PFSK-1 (cell line): Measurements from ENCODE around the gene ERCC2.
A peak's percentile ranks its signal among the peaks of the same experiment; 100 is the strongest.

ENCODE experiments used
- FOXP2 ChIP-seq: optimal IDR thresholded peaks from 2 replicates; pipeline ENCODE3; 2011; ENCODE audit warnings: borderline replicate concordance, control low read depth, inconsistent platforms; ENCODE audit not compliant: insufficient read depth; ENCODE audit errors: extremely low read length, extremely low read depth
- POLR2AphosphoS5 ChIP-seq: IDR thresholded peaks from 2 replicates; pipeline ENCODE4 v1.6.1; 2012; ENCODE audit warnings: low read depth, mild to moderate bottlenecking, control low read depth, low read length, moderate library complexity
- SIN3A ChIP-seq: IDR thresholded peaks from 2 replicates; pipeline ENCODE4 v1.6.1; 2012; ENCODE audit warnings: mild to moderate bottlenecking, low read length, moderate library complexity, borderline replicate concordance; ENCODE audit not compliant: insufficient read depth
- TAF1 ChIP-seq: IDR thresholded peaks from 2 replicates; pipeline ENCODE4 v1.6.1; 2012; ENCODE audit warnings: low read length, control low read depth, borderline replicate concordance; ENCODE audit not compliant: insufficient read depth
- TF ChIP-seq, protein P1 (sequence below), 2 experiments: IDR thresholded peaks; 2 replicates each; pipeline versions ENCODE4 v1.6.1 to v1.8.0; 2011 to 2012; ENCODE audit warnings: low read depth in 2 of 2, low read length in 2 of 2, control low read depth in 1 of 2, inconsistent platforms in 1 of 2, mild to moderate bottlenecking in 1 of 2, moderate library complexity in 1 of 2; ENCODE audit not compliant: insufficient read depth in 1 of 2

The ERCC2 gene

DNA sequence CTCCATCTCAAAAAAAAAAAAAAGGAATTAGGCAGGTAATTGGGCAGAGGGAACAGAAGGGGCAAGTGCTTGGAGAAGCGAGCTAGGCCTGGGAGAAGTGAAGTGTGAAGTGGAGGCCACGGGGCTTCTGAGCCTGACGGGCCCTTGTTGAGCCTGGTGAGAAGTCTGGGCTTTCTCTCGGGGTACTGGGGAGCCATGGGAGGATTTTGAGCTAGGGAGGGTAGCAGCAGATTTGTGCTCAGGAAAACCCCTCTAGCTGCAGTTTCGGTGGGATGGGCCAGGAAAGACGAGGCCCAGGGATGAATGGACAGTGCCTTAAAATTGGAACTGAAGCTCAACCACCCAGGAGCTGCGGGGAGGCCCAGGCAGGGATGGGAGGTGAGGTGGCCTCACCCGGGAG lies 44.1 kb upstream of the ERCC2 start:
- TF ChIP-seq SIN3A, result no peak
- no peak for TF ChIP-seq TAF1
- TF ChIP-seq POLR2AphosphoS5, result no peak
- no peak for TF ChIP-seq FOXP2
- TF ChIP-seq, protein P1, sequence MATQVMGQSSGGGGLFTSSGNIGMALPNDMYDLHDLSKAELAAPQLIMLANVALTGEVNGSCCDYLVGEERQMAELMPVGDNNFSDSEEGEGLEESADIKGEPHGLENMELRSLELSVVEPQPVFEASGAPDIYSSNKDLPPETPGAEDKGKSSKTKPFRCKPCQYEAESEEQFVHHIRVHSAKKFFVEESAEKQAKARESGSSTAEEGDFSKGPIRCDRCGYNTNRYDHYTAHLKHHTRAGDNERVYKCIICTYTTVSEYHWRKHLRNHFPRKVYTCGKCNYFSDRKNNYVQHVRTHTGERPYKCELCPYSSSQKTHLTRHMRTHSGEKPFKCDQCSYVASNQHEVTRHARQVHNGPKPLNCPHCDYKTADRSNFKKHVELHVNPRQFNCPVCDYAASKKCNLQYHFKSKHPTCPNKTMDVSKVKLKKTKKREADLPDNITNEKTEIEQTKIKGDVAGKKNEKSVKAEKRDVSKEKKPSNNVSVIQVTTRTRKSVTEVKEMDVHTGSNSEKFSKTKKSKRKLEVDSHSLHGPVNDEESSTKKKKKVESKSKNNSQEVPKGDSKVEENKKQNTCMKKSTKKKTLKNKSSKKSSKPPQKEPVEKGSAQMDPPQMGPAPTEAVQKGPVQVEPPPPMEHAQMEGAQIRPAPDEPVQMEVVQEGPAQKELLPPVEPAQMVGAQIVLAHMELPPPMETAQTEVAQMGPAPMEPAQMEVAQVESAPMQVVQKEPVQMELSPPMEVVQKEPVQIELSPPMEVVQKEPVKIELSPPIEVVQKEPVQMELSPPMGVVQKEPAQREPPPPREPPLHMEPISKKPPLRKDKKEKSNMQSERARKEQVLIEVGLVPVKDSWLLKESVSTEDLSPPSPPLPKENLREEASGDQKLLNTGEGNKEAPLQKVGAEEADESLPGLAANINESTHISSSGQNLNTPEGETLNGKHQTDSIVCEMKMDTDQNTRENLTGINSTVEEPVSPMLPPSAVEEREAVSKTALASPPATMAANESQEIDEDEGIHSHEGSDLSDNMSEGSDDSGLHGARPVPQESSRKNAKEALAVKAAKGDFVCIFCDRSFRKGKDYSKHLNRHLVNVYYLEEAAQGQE (IDR thresholded peaks at IDR 0.05; ENCODE audit: insufficient read depth in 1 of 2, low read depth in 2 of 2, low read length in 2 of 2), result no peak

DNA sequence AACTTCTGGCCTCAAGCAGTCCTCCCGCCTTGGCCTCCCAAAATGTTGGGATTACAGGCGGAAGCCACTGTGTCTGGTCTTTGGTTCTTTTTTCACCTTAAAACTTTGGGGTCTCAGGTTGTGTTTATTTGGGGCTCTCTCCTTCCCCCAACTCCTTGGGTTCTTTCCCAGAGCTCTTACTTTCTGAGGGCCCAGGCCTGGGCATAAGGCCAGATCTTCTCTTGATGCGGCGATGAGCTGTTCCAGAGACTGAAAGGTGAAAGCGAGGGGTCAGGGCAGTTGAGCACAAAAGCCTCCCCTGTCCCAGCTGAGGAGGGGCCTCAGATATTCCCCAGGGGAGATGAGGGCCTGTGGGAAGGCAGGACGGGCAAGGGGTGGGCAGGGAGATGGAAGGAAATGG lies 43.1 kb upstream of the ERCC2 start:
- TF ChIP-seq FOXP2 (no peak), POLR2AphosphoS5 (no peak), TAF1 (no peak), SIN3A (no peak)
- TF ChIP-seq, protein P1 (IDR thresholded peaks at IDR 0.05; ENCODE audit: insufficient read depth in 1 of 2, low read depth in 2 of 2, low read length in 2 of 2), result no peak

DNA sequence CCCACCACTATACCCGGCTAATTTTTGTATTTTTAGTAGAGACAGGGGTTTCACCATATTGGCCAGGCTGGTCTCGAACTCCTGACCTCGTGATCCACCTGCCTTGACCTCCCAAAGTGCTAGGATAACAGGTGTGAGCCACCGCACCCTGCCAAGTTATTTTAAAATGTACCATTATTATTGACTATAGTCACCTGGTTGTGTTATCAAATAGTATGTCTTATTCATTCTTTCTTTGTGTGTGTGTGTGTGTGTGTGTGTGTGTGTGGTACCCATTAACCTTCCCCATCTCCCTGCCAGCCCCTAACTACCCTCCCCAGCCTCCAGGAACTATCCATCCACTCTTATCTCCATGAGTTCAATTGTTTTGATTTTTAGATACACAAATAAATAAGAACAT lies 40.0 kb upstream of the ERCC2 start:
- TF ChIP-seq POLR2AphosphoS5, result 0 out of 2 replicates have a peak, but pooled peaks have one; percentile 6

DNA sequence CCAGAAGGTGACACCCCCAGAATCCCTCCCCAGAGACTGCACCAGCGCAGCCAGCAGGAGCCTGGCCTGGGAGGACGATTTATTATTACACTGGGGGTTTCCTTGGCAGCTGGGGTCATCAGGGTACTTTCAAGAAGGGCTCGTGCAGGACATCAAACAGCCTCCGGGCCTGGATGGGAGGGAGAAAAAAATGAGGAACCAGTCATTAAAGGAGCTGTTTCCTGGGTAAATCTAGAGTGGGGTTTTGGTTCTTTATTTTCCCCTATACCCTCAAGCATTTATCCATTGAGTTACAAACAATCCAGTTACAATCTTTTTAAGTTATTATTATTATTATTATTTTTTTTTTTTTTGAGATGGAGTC lies 39.2 kb upstream of the ERCC2 start:
- TF ChIP-seq SIN3A (no peak), TAF1 (no peak), FOXP2 (no peak), POLR2AphosphoS5 (no peak; the same call in 1 of the 2 replicates)
- TF ChIP-seq, protein P1 (IDR thresholded peaks at IDR 0.05; ENCODE audit: insufficient read depth in 1 of 2, low read depth in 2 of 2, low read length in 2 of 2), result no peak

DNA sequence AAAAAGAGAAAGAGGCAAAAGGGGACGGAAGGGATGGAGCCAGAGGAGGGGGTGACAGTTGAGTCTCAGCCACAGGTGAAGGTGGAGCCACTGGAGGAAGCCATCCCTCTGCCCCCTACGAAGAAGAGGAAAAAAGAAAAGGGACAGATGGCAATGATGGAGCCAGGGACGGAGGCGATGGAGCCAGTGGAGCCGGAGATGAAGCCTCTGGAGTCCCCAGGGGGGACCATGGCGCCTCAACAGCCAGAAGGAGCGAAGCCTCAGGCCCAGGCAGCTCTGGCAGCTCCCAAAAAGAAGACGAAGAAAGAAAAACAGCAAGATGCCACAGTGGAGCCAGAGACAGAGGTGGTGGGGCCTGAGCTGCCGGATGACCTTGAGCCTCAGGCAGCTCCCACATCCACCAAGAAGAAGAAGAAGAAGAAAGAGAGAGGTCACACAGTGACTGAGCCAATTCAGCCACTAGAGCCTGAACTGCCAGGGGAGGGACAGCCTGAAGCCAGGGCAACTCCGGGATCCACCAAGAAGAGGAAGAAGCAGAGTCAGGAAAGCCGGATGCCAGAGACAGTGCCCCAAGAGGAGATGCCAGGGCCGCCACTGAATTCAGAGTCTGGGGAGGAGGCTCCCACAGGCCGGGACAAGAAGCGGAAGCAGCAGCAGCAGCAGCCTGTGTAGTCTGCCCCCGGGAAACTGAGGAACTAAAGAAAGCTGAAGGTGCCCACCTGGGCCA lies 38.6 kb upstream of the ERCC2 start:
- TF ChIP-seq FOXP2, result no peak
- no peak for TF ChIP-seq POLR2AphosphoS5
- TF ChIP-seq SIN3A, result no peak
- TF ChIP-seq, protein P1 (IDR thresholded peaks at IDR 0.05; ENCODE audit: insufficient read depth in 1 of 2, low read depth in 2 of 2, low read length in 2 of 2), result no peak
- no peak for TF ChIP-seq TAF1
